T-helper 2 cell treated with Interferon-gamma antibody and Interleukin-4, amounts not matched to agents 5 μg/mL and 100 μg/mL, for 36 hours (primary cell): Measurements from ENCODE around the gene TRIM47.

ENCODE experiments used
- DNase-seq: peaks from one replicate; pipeline ENCODE4 v3.0.0; 2021; ENCODE audit warnings: low spot score
- H3K27ac Mint-ChIP-seq: one replicate; pipeline ENCODE4 v1.8.0; 2021; ENCODE audit warnings: mild to moderate bottlenecking, mixed read lengths
- H3K27me3 Mint-ChIP-seq: one replicate; pipeline ENCODE4 v1.8.0; 2021; ENCODE audit warnings: low read depth, mixed read lengths
- H3K36me3 Mint-ChIP-seq: one replicate; pipeline ENCODE4 v1.8.0; 2021; ENCODE audit warnings: low read depth, mixed read lengths
- H3K4me1 Mint-ChIP-seq: one replicate; pipeline ENCODE4 v1.8.0; 2021; ENCODE audit warnings: low read depth, mixed read lengths
- H3K4me3 Mint-ChIP-seq: one replicate; pipeline ENCODE4 v1.8.0; 2022; ENCODE audit warnings: mild to moderate bottlenecking, moderate library complexity, mixed read lengths
- H3K9me3 Mint-ChIP-seq: one replicate; pipeline ENCODE4 v1.8.0; 2021; ENCODE audit warnings: mixed read lengths

TRIM47 gene

GRCh38 chr17:75917141-75917916, 38.9 kb upstream of the TRIM47 start:
- Mint-ChIP-seq H3K36me3 (peaks cover 6% of the 10 kb centered on the region), H3K9me3 (no peaks in the 10 kb centered on the region), H3K4me3 (no peak overlapping the region), H3K27ac (peak overlapping the region; percentile 53), H3K4me1 (peaks cover 3% of the 10 kb centered on the region), H3K27me3 (no peaks in the 10 kb centered on the region)
- DNase-seq: no peak

DNA sequence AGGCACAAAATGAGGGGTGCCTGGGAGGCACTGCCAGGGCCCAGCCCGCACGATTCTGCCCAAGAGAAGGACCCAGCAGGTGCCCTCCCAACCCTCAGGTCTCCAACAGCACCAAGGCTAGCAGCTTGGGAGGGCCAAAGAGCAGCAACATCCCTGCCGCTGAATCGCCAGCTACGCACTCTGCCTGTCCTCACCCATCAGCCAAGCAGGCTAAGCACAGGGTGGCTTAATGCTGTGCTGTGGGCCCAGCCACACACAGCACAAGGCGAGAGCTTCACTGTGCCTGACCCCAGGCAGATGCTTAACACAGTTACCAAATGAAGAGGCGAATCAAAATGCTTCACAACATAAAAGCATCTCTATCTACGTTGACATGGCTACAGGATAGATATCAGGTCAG, 36.9 kb upstream of the TRIM47 start:
- DNase-seq: no peak
- Mint-ChIP-seq H3K4me3 (no peak overlapping the region), H3K9me3 (no peaks in the 10 kb centered on the region), H3K4me1 (peaks cover 3% of the 10 kb centered on the region), H3K27ac (no peak overlapping the region), H3K36me3 (peaks cover 6% of the 10 kb centered on the region), H3K27me3 (no peaks in the 10 kb centered on the region)

GRCh38 chr17:75914643-75915267, 36.4 kb upstream of the TRIM47 start:
- Mint-ChIP-seq H3K36me3 (peaks cover 6% of the 10 kb centered on the region), H3K4me3 (no peak overlapping the region), H3K27me3 (no peaks in the 10 kb centered on the region), H3K9me3 (no peaks in the 10 kb centered on the region), H3K27ac (no peak overlapping the region), H3K4me1 (peaks cover 3% of the 10 kb centered on the region)
- no peak for DNase-seq

- H3K27ac Mint-ChIP-seq: no peak overlapping the region
- no peaks in the 10 kb centered on the region for H3K27me3 Mint-ChIP-seq
- H3K4me3 Mint-ChIP-seq: no peak overlapping the region
- H3K36me3 Mint-ChIP-seq: peaks cover 3% of the 10 kb centered on the region
- no peaks in the 10 kb centered on the region for H3K9me3 Mint-ChIP-seq
- no peak for DNase-seq
- H3K4me1 Mint-ChIP-seq: peaks cover 3% of the 10 kb centered on the region
Measured at GRCh38 chr17:75913537-75914210, 35.3 kb upstream of the TRIM47 start.

- H3K9me3 Mint-ChIP-seq: no peaks in the 10 kb centered on the region
- H3K36me3 Mint-ChIP-seq: no peaks in the 10 kb centered on the region
- no peak for DNase-seq
- H3K4me1 Mint-ChIP-seq: peaks cover 11% of the 10 kb centered on the region
- no peaks in the 10 kb centered on the region for H3K27me3 Mint-ChIP-seq
- H3K4me3 Mint-ChIP-seq: no peak overlapping the region
- no peak overlapping the region for H3K27ac Mint-ChIP-seq
Measured at GRCh38 chr17:75910699-75911098, 32.3 kb upstream of the TRIM47 start.

DNA sequence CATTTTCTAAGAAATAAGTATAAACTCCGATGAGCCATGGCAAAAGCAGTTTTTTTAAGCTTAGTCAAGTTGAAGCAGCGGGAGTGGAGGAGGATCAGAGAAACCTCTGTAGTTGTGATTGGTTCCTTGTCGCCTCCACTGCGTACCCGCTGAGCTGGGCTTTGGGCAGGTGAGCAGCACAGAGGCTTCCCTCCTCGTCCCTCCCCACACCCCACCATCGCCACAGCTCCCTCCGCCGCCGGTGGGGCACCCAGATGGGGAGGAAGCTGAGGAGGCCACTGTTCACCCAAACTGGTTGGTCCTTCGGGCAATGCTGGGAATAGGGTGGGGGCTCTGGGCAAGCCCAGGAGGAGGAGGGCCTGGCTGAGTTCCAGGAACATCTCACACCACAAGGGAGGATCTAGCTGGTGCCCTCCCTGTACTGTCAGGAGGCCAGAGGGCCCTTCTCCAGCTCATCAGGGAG, 31.5 kb upstream of the TRIM47 start:
- Mint-ChIP-seq H3K27me3 (no peaks in the 10 kb centered on the region), H3K4me3 (no peak overlapping the region), H3K9me3 (no peaks in the 10 kb centered on the region), H3K36me3 (no peaks in the 10 kb centered on the region), H3K4me1 (peaks cover 14% of the 10 kb centered on the region), H3K27ac (no peak overlapping the region)
- DNase-seq: no peak

DNA sequence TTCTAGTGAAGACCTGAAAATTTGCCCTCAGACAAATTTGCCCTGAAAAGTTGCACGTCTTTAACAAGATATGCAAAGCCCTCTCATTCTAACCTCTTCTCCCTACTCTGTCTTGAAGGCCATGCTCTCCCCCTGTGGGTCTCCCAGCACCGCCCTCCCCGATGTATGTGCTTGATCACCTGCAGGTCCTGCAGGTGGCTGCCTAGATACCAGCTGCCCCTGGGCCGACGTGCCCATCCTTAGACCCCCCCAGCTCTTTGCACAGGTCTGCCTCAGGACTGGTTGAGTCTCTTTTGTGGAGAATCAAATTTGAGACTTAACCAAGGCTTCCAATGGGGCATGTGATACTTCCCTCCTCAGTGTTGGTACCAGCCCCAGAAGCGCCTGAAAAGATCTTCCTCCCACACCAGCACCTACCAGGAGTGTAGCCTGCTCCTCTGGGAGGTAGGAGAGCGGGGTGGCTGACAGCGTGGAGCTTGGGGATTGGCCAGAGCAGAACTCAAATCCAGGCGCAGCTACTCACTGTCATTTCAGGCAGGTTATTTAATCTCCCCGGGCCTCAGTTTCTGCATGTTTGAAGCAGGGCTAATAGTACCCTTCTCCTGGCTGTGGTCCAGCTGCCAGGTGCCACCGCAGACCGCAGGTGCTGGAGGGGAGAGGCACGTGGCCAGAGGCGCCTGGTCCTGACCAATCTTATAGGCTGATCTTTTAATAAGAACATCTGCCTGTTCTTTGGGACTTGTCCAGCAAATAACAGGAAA, 30.9 kb upstream of the TRIM47 start:
- Mint-ChIP-seq H3K4me3 (no peak overlapping the region), H3K9me3 (no peaks in the 10 kb centered on the region), H3K27ac (peak overlapping the region; percentile 50), H3K36me3 (no peaks in the 10 kb centered on the region), H3K4me1 (peaks cover 14% of the 10 kb centered on the region), H3K27me3 (no peaks in the 10 kb centered on the region)
- no peak for DNase-seq

GRCh38 chr17:75908201-75908600, 29.8 kb upstream of the TRIM47 start:
- no peak for DNase-seq
- peaks cover 16% of the 10 kb centered on the region for H3K4me1 Mint-ChIP-seq
- H3K4me3 Mint-ChIP-seq: no peak overlapping the region
- H3K27me3 Mint-ChIP-seq: no peaks in the 10 kb centered on the region
- peaks cover 2% of the 10 kb centered on the region for H3K36me3 Mint-ChIP-seq
- H3K9me3 Mint-ChIP-seq: no peaks in the 10 kb centered on the region
- H3K27ac Mint-ChIP-seq: no peak overlapping the region

DNA sequence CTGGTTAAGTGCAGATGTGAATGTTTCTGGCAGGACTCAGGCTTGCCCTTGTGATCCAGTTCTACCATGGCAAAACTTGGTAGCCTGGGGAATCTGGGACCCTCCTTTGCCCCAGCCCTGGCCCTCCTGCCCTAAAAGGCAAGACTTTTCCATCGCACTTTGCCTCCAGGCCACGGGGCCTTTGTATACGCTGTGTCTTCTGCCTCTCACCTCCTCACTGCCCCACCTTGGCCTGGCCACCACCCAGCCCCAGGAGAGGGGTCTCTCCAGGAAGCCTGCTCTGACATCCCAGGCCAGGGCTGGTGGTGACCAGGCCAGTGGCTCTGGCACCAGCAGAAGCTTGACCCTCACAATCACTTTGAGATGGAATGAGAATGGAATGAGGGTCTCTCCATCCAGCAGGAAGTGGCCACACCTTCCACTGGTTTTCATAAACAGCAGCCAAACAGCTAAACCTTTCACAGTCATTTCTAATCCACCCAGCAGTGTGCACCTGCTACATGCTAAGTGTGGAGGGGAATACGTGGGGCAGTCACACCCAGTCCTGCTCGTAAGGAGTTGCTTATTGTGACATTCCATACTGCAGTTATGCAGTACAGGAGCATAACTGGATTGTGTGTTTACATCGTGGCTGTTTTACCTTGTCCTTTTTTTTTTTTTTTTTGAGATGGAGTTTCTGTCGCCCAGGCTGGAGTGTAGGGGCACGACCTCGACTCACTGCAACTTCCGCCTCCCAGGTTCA, 27.9 kb upstream of the TRIM47 start:
- Mint-ChIP-seq H3K4me1 (peaks cover 16% of the 10 kb centered on the region), H3K27me3 (no peaks in the 10 kb centered on the region), H3K27ac (peak overlapping the region; percentile 26), H3K9me3 (no peaks in the 10 kb centered on the region), H3K36me3 (peaks cover 7% of the 10 kb centered on the region), H3K4me3 (peak overlapping the region; percentile 59)
- DNase-seq: no peak

DNA sequence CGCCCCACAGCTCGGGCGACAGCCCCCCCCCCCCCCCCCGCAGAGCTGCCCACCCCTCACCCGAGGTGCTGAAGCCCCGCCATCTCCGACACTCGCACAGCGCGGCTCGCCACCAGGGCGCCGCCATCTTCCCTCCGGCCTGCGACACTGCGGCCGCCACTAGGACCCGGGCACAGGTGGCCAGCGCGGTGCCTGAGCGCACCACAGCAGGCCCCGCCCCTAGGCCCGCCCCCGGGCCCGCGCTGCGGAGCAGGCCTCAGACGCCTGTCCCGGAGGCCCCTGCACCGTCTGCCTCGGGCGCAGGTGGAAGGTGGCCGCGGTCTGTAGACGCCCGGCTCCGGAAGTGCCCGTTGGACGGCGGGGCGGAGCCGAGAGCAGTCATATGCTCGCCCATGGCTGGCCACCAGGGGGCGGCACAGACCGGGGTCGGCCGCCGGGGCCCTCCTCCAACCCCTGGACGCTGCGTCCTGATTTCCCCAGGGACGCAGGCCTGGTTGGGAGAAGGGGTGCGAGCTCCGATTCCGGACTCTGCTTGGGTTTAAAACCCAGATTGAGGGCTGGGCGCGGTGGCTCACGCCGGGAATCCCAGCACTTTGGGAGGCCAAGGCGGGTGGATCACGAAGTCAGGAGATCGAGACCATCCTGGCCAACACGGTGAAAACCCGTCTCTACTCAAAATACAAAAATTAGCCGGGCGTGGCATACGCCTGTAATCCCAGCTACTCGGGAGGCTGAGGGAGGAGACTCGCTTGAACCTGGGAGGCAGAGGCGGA, 26.6 kb upstream of the TRIM47 start, which contains the start of gene MRPL38:
TSS of gene MRPL38 (minus strand) at position 136 of the 773 bp plus-strand sequence. CDS start at position 127, 9 bp downstream.
- Mint-ChIP-seq H3K36me3 (peaks cover 11% of the 10 kb centered on the region), H3K4me3 (peak within 1 kb of the TSS; percentile 96), H3K27ac (peak within 1 kb of the TSS; percentile 88)

GRCh38 chr17:75902406-75902805, 24.0 kb upstream of the TRIM47 start:
- Mint-ChIP-seq H3K9me3 (no peaks in the 10 kb centered on the region), H3K27me3 (no peaks in the 10 kb centered on the region), H3K36me3 (peaks cover 25% of the 10 kb centered on the region), H3K4me1 (peaks cover 18% of the 10 kb centered on the region), H3K4me3 (no peak overlapping the region), H3K27ac (no peak overlapping the region)
- no peak for DNase-seq

More for the DNA sequence above, 26.6 kb upstream of the TRIM47 start, which contains the start of gene MRPL38:
- DNase-seq: peak; percentile 98
- H3K9me3 Mint-ChIP-seq: no peaks in the 10 kb centered on the region
- H3K4me1 Mint-ChIP-seq: peaks cover 16% of the 10 kb centered on the region
- H3K27me3 Mint-ChIP-seq: no peaks in the 10 kb centered on the region

GRCh38 chr17:75901727-75902126, 23.3 kb upstream of the TRIM47 start:
- no peak for DNase-seq
- H3K36me3 Mint-ChIP-seq: peaks cover 25% of the 10 kb centered on the region
- no peaks in the 10 kb centered on the region for H3K27me3 Mint-ChIP-seq
- peaks cover 20% of the 10 kb centered on the region for H3K4me1 Mint-ChIP-seq
- no peaks in the 10 kb centered on the region for H3K9me3 Mint-ChIP-seq
- H3K4me3 Mint-ChIP-seq: no peak overlapping the region
- H3K27ac Mint-ChIP-seq: no peak overlapping the region
